T-cell (primary cell): ENCODE data around the gene LRRC4B. TPM values are rescaled to one million over a fixed set of nuclear protein-coding genes. Genes with fewer than 3 reads are reported as not detected.
"Not testable (repeated sequence)": the region's sequence is repeated elsewhere in the genome, so short reads cannot be mapped to it uniquely, and the experiment has no call there.

Experiments
- ATAC-seq, 4 experiments: fragments of 200-7000 bp in 3 of 4; fragments of 150-1000 bp in 1 of 4; cut with Tn5 transposase; replicated peaks in 1 of 4; 1 replicate in 3 of 4; 2 replicates in 1 of 4; pipeline ENCODE4 v1.10.0; 2021; ENCODE audit warnings: moderate library complexity in 3 of 4, mild to moderate bottlenecking in 2 of 4, moderate number of reproducible peaks in 1 of 4
- CTCF ChIA-PET, 2 donors: fragments of 300-600 bp; sonication (Branson Sonifier 250); formaldehyde crosslinking; loops; one replicate each; lab custom pipeline; 2022; ENCODE audit warnings: antibody characterized with exemption in 2 of 2; lab: Charles Lee
- POLR2A ChIA-PET, 2 donors: fragments of 300-600 bp; sonication (Branson Sonifier 250); formaldehyde crosslinking; loops; one replicate each; lab custom pipeline; 2022; ENCODE audit warnings: antibody characterized with exemption in 2 of 2; lab: Charles Lee
- DNase-seq, 35 experiments: peaks; one replicate each; pipeline versions ENCODE4 v3.0.0 to v3.0.0-alpha.2; 2013 to 2023
- H3K27ac ChIP-seq: one replicate; pipeline ENCODE4 v1.5.1; 2013; ENCODE audit warnings: low read length
- H3K27me3 ChIP-seq, 2 experiments: replicated peaks in 1 of 2; 1 replicate in 1 of 2; 2 replicates in 1 of 2; pipeline versions ENCODE4 v1.6.1 to v1.7.0; 2013; ENCODE audit warnings: low read length in 1 of 2, mixed read lengths in 1 of 2; ENCODE audit not compliant: control insufficient read depth in 2 of 2, insufficient read depth in 2 of 2; ENCODE audit errors: extremely low read depth in 1 of 2
- H3K36me3 ChIP-seq, 2 donors: 1 replicate in 1 of 2; 2 replicates in 1 of 2; pipeline versions ENCODE4 v1.6.1 to v1.7.0; 2013; ENCODE audit warnings: low read length in 1 of 2; ENCODE audit not compliant: control insufficient read depth in 2 of 2, insufficient read depth in 1 of 2; ENCODE audit errors: extremely low read depth in 1 of 2
- H3K4me1 ChIP-seq, 2 experiments: 1 replicate in 1 of 2; 2 replicates in 1 of 2; pipeline versions ENCODE4 v1.6.1 to v1.7.0; 2013; ENCODE audit warnings: low read length in 2 of 2, mixed read lengths in 1 of 2; ENCODE audit not compliant: insufficient read depth in 2 of 2, control insufficient read depth in 1 of 2; ENCODE audit errors: extremely low read depth in 1 of 2
- H3K4me3 ChIP-seq, 2 donors: 1 replicate in 1 of 2; 2 replicates in 1 of 2; pipeline versions ENCODE4 v1.5.1 to v1.7.0; 2013; ENCODE audit warnings: mild to moderate bottlenecking in 2 of 2, low read length in 1 of 2, moderate library complexity in 1 of 2; ENCODE audit not compliant: control insufficient read depth in 1 of 2; ENCODE audit errors: extremely low read depth in 1 of 2
- H3K9me3 ChIP-seq: 2 replicates; pipeline ENCODE4 v1.7.0; 2013
- H3K27ac Mint-ChIP-seq, 2 donors: one replicate each; pipeline ENCODE4 v1.8.0; 2020 to 2021; ENCODE audit warnings: mild to moderate bottlenecking in 2 of 2, mixed read lengths in 2 of 2
- H3K27me3 Mint-ChIP-seq, 2 donors: one replicate each; pipeline ENCODE4 v1.8.0; 2021 to 2022; ENCODE audit warnings: mixed read lengths in 2 of 2
- H3K36me3 Mint-ChIP-seq: one replicate; pipeline ENCODE4 v1.8.0; 2021; ENCODE audit warnings: mixed read lengths
- H3K4me1 Mint-ChIP-seq, 3 donors: one replicate each; pipeline ENCODE4 v1.8.0; 2020 to 2022; ENCODE audit warnings: mixed read lengths in 3 of 3, mild to moderate bottlenecking in 1 of 3
- H3K4me3 Mint-ChIP-seq, 3 donors: one replicate each; pipeline ENCODE4 v1.8.0; 2020 to 2022; ENCODE audit warnings: mild to moderate bottlenecking in 3 of 3, mixed read lengths in 3 of 3, moderate library complexity in 3 of 3
- H3K9me3 Mint-ChIP-seq, 3 donors: one replicate each; pipeline ENCODE4 v1.8.0; 2020 to 2022; ENCODE audit warnings: mixed read lengths in 3 of 3
- WGBS: methylation state at CpG from one replicate; pipeline ENCODE4 v1.1.5; 2013; ENCODE audit warnings: missing lambda C conversion rate; ENCODE audit not compliant: insufficient coverage; 5-methylcytosine and 5-hydroxymethylcytosine counted together
- total RNA-seq, 35 experiments: library from RNA in 6 of 35; stranded (reverse) in 6 of 35; fragments of 120-200 nt in 1 of 35; gene quantifications; one replicate each; pipeline versions ENCODE4 v1.2.1 to v1.2.4 and lab custom pipeline; 2013 to 2026

Gene LRRC4B
- total RNA-seq, 5 donors from 2014 or later (not counting 1 experiment from before 2014, with no cell fraction given): not detected

DNA sequence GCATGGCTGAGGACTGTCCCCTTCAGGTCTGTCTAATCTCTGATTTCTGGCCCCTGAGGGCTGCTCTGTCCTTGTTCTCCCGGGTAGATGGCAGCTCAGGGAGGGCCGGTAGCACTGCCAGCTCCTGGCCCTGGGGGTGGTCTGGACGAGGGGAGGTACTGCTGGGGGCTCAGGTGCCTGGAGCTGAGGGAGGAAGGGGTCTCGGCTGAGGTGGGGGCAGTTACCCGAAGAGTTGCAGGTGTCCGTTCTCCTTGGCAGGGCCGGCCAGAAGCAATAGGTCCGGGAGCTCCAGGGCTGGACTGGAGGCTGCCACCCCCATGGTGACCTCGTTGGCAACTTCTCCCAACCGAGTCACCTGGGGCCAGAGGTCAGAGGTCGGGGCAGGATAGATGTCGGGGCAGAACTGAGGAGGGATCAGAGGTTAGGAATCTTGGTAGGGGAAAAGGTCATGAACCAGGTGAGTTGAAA, 93.1 kb downstream of the LRRC4B start:
- Mint-ChIP-seq H3K27ac (peak overlapping the region; percentile 23 to 74), H3K36me3 (peaks cover 17% of the 10 kb centered on the region), H3K27me3 (peaks cover 0 to 1% of the 10 kb centered on the region in 2 donors), H3K9me3 (no peaks in the 10 kb centered on the region), H3K4me1 (peaks cover 20 to 36% (median 25%) of the 10 kb centered on the region in 3 donors), H3K4me3 (peak overlapping the region; percentile 95 to 98 (median 98))
- H3K4me3 ChIP-seq: no peak overlapping the region
- POLR2A ChIA-PET: no interaction called here
- peaks cover 7 to 21% of the 10 kb centered on the region in 2 donors for H3K36me3 ChIP-seq
- ATAC-seq (no peak), DNase-seq (no peak)
- H3K4me1 ChIP-seq: peaks cover 9 to 43% of the 10 kb centered on the region in 2 experiments
- CTCF ChIA-PET: no interaction called here
- peak overlapping the region; percentile 67 for H3K27ac ChIP-seq
- peaks cover 0 to 4% of the 10 kb centered on the region in 2 experiments for H3K27me3 ChIP-seq
- 84% methylated on average over 5 of the region's 12 CpGs for WGBS
- no peaks in the 10 kb centered on the region for H3K9me3 ChIP-seq

DNA sequence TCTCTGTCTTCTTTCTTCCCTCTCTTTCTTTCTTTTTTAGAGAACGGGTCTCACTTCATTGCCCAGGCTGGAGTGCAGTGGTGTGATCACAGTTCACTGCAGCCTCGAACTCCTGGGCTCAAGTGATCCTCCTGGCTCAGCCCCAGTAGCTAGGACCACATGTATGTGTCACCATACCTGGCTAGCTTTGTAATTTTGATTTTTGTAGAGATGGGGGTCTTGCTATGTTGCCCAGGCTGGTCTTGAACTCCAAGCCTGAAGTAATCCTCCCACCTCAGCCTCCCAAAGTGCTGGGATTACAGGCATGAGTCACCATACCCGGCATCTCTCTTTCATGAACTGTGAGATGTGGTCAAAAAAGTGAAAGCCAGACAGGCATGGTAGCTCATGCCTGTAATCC, 94.9 kb downstream of the LRRC4B start:
- H3K36me3 ChIP-seq, H3K9me3 Mint-ChIP-seq, DNase-seq, POLR2A ChIA-PET, H3K27ac ChIP-seq, H3K4me3 ChIP-seq, H3K36me3 Mint-ChIP-seq, H3K4me3 Mint-ChIP-seq, H3K27ac Mint-ChIP-seq, ATAC-seq, H3K9me3 ChIP-seq: not testable (repeated sequence)
- peaks cover 8 to 12% of the 10 kb centered on the region in 2 donors for H3K27me3 Mint-ChIP-seq
- CTCF ChIA-PET: interaction anchor here in 1 of 2 donors (0.6 kb wide), 1 partner anchor 46 kb away, joined by 3 read pairs; no protein-coding TSS in a partner anchor
- peaks cover 16 to 31% (median 21%) of the 10 kb centered on the region in 3 donors for H3K4me1 Mint-ChIP-seq
- H3K4me1 ChIP-seq: peaks cover 9 to 26% of the 10 kb centered on the region in 2 experiments
- WGBS: no CpG with 5 or more reads among the region's 3 CpGs
- peaks cover 0 to 17% of the 10 kb centered on the region in 2 experiments for H3K27me3 ChIP-seq

DNA sequence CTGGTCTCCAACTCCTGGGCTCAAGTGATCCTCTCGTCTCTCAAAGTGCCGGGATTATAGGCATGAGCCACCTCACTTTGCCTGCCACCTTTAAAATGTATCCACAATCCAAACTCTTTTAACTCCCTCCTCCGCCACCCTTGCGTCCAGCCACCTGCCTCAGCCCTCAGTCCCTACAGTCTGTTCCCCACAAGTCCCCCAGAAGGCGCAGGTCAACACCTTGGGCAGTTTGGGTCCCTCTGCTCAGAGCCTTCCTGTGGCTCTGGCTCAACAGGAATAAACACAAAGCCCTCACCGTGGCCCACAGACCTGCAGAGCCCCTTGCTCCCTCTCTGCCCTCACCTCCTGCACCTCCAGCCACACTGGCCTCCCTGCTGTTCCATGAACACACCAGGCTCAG, 99.4 kb downstream of the LRRC4B start:
- no peak overlapping the region for H3K4me3 ChIP-seq
- ATAC-seq (no peak), DNase-seq (no peak)
- POLR2A ChIA-PET: no interaction called here
- Mint-ChIP-seq H3K9me3 (no peaks in the 10 kb centered on the region), H3K4me3 (no peak overlapping the region), H3K4me1 (no peaks in the 10 kb centered on the region), H3K27ac (no peak overlapping the region), H3K36me3 (no peaks in the 10 kb centered on the region), H3K27me3 (peaks cover 14 to 17% of the 10 kb centered on the region in 2 donors)
- no peaks in the 10 kb centered on the region for H3K36me3 ChIP-seq
- H3K27ac ChIP-seq: no peak overlapping the region
- H3K27me3 ChIP-seq: peaks cover 0 to 24% of the 10 kb centered on the region in 2 experiments
- no peaks in the 10 kb centered on the region for H3K9me3 ChIP-seq
- WGBS: 80% methylated on average over 4 of the region's 6 CpGs
- CTCF ChIA-PET: interaction anchor here in 1 of 2 donors (0.7 kb wide), 1 partner anchor 593 kb away, joined by 3 read pairs; no protein-coding TSS in a partner anchor
- no peaks in the 10 kb centered on the region for H3K4me1 ChIP-seq

DNA sequence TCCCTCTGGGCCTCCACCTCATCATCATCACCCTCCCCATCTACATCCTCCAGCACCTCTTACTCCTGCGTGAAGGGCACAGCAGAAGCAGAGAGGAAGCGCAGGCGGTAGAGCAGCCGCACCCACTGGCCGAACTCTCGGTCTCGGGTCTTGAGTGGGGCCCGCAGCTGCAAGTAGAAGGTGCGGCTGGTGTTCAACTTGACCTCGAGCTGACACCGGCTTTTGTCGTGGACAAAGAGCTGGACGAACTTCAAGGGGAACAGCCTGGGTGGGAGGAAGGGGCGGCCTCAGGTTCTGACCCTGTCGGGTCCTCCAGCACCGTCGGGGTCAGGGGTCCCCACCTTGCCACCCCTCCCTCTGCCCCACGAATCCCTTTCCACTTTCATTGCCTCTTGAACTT, 100.7 kb downstream of the LRRC4B start:
- Histone ChIP-seq H3K4me3 (no peak overlapping the region), H3K27ac (no peak overlapping the region), H3K4me1 (no peaks in the 10 kb centered on the region), H3K27me3 (peaks cover 0 to 29% of the 10 kb centered on the region in 2 experiments), H3K36me3 (no peaks in the 10 kb centered on the region), H3K9me3 (no peaks in the 10 kb centered on the region)
- H3K27ac Mint-ChIP-seq: no peak overlapping the region
- ATAC-seq (no peak), DNase-seq (no peak)
- no peaks in the 10 kb centered on the region for H3K9me3 Mint-ChIP-seq
- 83% methylated on average over 15 of the region's 18 CpGs for WGBS
- H3K36me3 Mint-ChIP-seq: no peaks in the 10 kb centered on the region
- ChIA-PET CTCF (no interaction called here), POLR2A (no interaction called here)
- no peak overlapping the region for H3K4me3 Mint-ChIP-seq
- peaks cover 19% of the 10 kb centered on the region in 2 donors for H3K27me3 Mint-ChIP-seq
- no peaks in the 10 kb centered on the region for H3K4me1 Mint-ChIP-seq

Other genes with a start within 250 kb of the LRRC4B start
- gene KCNC3, start 239.1 kb downstream of the LRRC4B start, total RNA-seq: 1 to 10 TPM in 4 of 5 donors, under 1 TPM in 1; 0.75 to 4.3 (median 1.5) TPM
- gene NAPSA, start 202.8 kb downstream of the LRRC4B start, total RNA-seq: 1 to 10 TPM; 2.6 to 7.1 (median 3.0) TPM
- 100 to 1,000 TPM; 109 to 236 (median 117) TPM for gene NR1H2, start 192.0 kb downstream of the LRRC4B start, total RNA-seq
- gene POLD1, start 184.1 kb downstream of the LRRC4B start, total RNA-seq: 10 to 100 TPM; 32.9 to 67.1 (median 54.0) TPM
- gene SPIB, start 149.5 kb downstream of the LRRC4B start, total RNA-seq: 1 to 10 TPM in 4 of 5 donors, under 1 TPM in 1; 0.72 to 9.7 (median 4.1) TPM
- under 1 TPM in 2 of 5 donors, not detected in 3; 0.28 to 0.38 TPM for gene MYBPC2, start 135.5 kb downstream of the LRRC4B start, total RNA-seq
- 10 to 100 TPM; 83.7 to 98.1 (median 89.7) TPM for gene EMC10, start 91.9 kb downstream of the LRRC4B start, total RNA-seq
- 1 to 10 TPM in 1 of 5 donors, under 1 TPM in 3, not detected in 1; 0.60 to 1.2 (median 0.67) TPM for gene GARIN5A, start 91.6 kb downstream of the LRRC4B start, total RNA-seq
- 10 to 100 TPM; 15.4 to 45.7 (median 40.6) TPM for gene JOSD2, start 57.2 kb downstream of the LRRC4B start, total RNA-seq
- not detected for gene ASPDH, start 54.5 kb downstream of the LRRC4B start, total RNA-seq
- under 1 TPM in 3 of 5 donors, not detected in 2; 0.41 to 0.68 (median 0.57) TPM for gene SYT3, start 71.4 kb upstream of the LRRC4B start, total RNA-seq
- 1 to 10 TPM in 1 of 5 donors, not detected in 4; 1.5 TPM for gene C19orf81, start 81.0 kb upstream of the LRRC4B start, total RNA-seq
- gene SHANK1, start 151.4 kb upstream of the LRRC4B start, total RNA-seq: 1 to 10 TPM in 2 of 5 donors, under 1 TPM in 3; 0.06 to 3.3 (median 0.36) TPM
- 1 to 10 TPM; 1.4 to 5.0 (median 3.7) TPM for gene CLEC11A, start 154.9 kb upstream of the LRRC4B start, total RNA-seq
- gene GPR32, start 202.0 kb upstream of the LRRC4B start, total RNA-seq: not detected
- gene ACP4, start 222.0 kb upstream of the LRRC4B start, total RNA-seq: not detected